GM19240 (cell line): ENCODE data around the gene CD93.

Source experiments
- DNase-seq: peaks from one replicate; pipeline ENCODE4 v3.0.0; 2011; ENCODE audit warnings: low spot score; ENCODE audit not compliant: insufficient read length

The CD93 gene

GRCh38 chr20:23086056-23086566, at the start of gene CD93:
TSS of gene CD93 (minus strand) at chr20:23086324. CDS start at chr20:23086192, 132 bp downstream.
- DNase-seq: no peak

GRCh38 chr20:23133560-23133998, 47.5 kb upstream of the CD93 start:
- DNase-seq: no peak

- no peak for DNase-seq
These were observed 46.9 kb upstream of the CD93 start for GRCh38 chr20:23132930-23133559.

GRCh38 chr20:23132293-23132929, 46.3 kb upstream of the CD93 start:
- DNase-seq: no peak

- no peak for DNase-seq
These were observed 45.6 kb upstream of the CD93 start for GRCh38 chr20:23131766-23132165.

GRCh38 chr20:23130622-23131140, 44.6 kb upstream of the CD93 start:
- DNase-seq: no peak

- no peak for DNase-seq
These were observed 43.9 kb upstream of the CD93 start for GRCh38 chr20:23129891-23130621.

- DNase-seq: no peak
These were observed 43.1 kb upstream of the CD93 start for GRCh38 chr20:23129266-23129665.

- DNase-seq: no peak
These were observed 42.5 kb upstream of the CD93 start for GRCh38 chr20:23128461-23129125.

GRCh38 chr20:23127506-23128279, 41.6 kb upstream of the CD93 start:
- no peak for DNase-seq

- no peak for DNase-seq
These were observed 40.3 kb upstream of the CD93 start for GRCh38 chr20:23126281-23127061.

GRCh38 chr20:23125625-23126191, 39.6 kb upstream of the CD93 start:
- DNase-seq: no peak

GRCh38 chr20:23125159-23125558, 39.0 kb upstream of the CD93 start:
- no peak for DNase-seq

GRCh38 chr20:23123886-23124285, 37.8 kb upstream of the CD93 start:
- DNase-seq: no peak

GRCh38 chr20:23122796-23123655, 36.9 kb upstream of the CD93 start:
- DNase-seq: no peak

GRCh38 chr20:23122321-23122720, 36.2 kb upstream of the CD93 start:
- no peak for DNase-seq

GRCh38 chr20:23121751-23122320, 35.7 kb upstream of the CD93 start:
- DNase-seq: no peak
